ENCODE results near the gene OR9K2. TPM values are rescaled to one million over a fixed set of nuclear protein-coding genes. Genes with fewer than 3 reads are reported as not detected.

OR9K2 gene
- total RNA-seq, 2 experiments from 2014 or later, result not detected

Other genes starting within 250 kb of the OR9K2 start
- gene TESPA1, start 141.6 kb upstream of the OR9K2 start, total RNA-seq, result 10 to 100 TPM; 81.0 to 84.6 TPM
- not detected for gene NEUROD4, start 106.4 kb upstream of the OR9K2 start, total RNA-seq
- not detected for gene OR10A7, start 94.6 kb downstream of the OR9K2 start, total RNA-seq
- not detected for gene OR6C74, start 118.2 kb downstream of the OR9K2 start, total RNA-seq
- gene OR6C6, start 170.2 kb downstream of the OR9K2 start, total RNA-seq, result not detected
- not detected for gene OR6C1, start 187.9 kb downstream of the OR9K2 start, total RNA-seq
- gene OR6C3, start 204.3 kb downstream of the OR9K2 start, total RNA-seq, result not detected
- gene OR6C75, start 236.6 kb downstream of the OR9K2 start, total RNA-seq, result not detected

Measured in activated CD8-positive, alpha-beta T cell treated with anti-CD3 and anti-CD28 coated beads, Interleukin-2, amount 10 ng/mL, durations not matched to agents 7 days and 5 days (primary cell).